ENCODE results near the gene ECEL1. TPM values are rescaled to one million over a fixed set of nuclear protein-coding genes. Genes with fewer than 3 reads are reported as not detected.

Gene ECEL1
- total RNA-seq, 2 donors from 2014 or later = 1.6 to 4.6 TPM

- H3K27me3 ChIP-seq (ENCODE audit: control insufficient read depth, insufficient read depth, low read length, poor library complexity, severe bottlenecking) = no peaks in the 10 kb centered on the region
- H3K27ac ChIP-seq (ENCODE audit: low read depth, low read length) = no peak overlapping the region
- no peaks in the 10 kb centered on the region for H3K36me3 ChIP-seq (ENCODE audit: control insufficient read depth, insufficient read depth, low read length)
- H3K9ac ChIP-seq (ENCODE audit: extremely low read depth, low read length, poor library complexity, severe bottlenecking) = no peak overlapping the region
- DNase-seq = no peak
- TF ChIP-seq, protein P1, sequence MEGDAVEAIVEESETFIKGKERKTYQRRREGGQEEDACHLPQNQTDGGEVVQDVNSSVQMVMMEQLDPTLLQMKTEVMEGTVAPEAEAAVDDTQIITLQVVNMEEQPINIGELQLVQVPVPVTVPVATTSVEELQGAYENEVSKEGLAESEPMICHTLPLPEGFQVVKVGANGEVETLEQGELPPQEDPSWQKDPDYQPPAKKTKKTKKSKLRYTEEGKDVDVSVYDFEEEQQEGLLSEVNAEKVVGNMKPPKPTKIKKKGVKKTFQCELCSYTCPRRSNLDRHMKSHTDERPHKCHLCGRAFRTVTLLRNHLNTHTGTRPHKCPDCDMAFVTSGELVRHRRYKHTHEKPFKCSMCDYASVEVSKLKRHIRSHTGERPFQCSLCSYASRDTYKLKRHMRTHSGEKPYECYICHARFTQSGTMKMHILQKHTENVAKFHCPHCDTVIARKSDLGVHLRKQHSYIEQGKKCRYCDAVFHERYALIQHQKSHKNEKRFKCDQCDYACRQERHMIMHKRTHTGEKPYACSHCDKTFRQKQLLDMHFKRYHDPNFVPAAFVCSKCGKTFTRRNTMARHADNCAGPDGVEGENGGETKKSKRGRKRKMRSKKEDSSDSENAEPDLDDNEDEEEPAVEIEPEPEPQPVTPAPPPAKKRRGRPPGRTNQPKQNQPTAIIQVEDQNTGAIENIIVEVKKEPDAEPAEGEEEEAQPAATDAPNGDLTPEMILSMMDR (conservative IDR thresholded peaks at IDR 0.05) = no peak
- no peak overlapping the region for H3K27ac Mint-ChIP-seq
- peaks cover 11% of the 10 kb centered on the region for H3K27me3 Mint-ChIP-seq (ENCODE audit: insufficient read depth)
- H3K4me3 ChIP-seq (ENCODE audit: low read length) = no peak overlapping the region
- H3K36me3 Mint-ChIP-seq (ENCODE audit: low read depth) = no peaks in the 10 kb centered on the region
- no peak overlapping the region for H3K4me3 Mint-ChIP-seq
- no peaks in the 10 kb centered on the region for H3K9me3 Mint-ChIP-seq
- WGBS, 2 experiments (ENCODE audit: insufficient coverage in 1 of 2, insufficient read length in 1 of 2) = 93 to 94% methylated on average over 14 to 16 of the region's 16 CpGs
- H3K4me1 ChIP-seq (ENCODE audit: control insufficient read depth, insufficient read depth, low read length) = no peaks in the 10 kb centered on the region
- no peaks in the 10 kb centered on the region for H3K9me3 ChIP-seq (ENCODE audit: control insufficient read depth, low read length)
- peaks cover 11% of the 10 kb centered on the region for H3K4me1 Mint-ChIP-seq
Observed at GRCh38 chr2:232431705-232432590, 55.7 kb downstream of the ECEL1 start.

Other genes with a start within 250 kb of the ECEL1 start
- gene ALPP, start 109.1 kb downstream of the ECEL1 start, total RNA-seq = not detected
- gene ALPG, start 81.0 kb downstream of the ECEL1 start, total RNA-seq = not detected
- gene ALPI, start 31.7 kb downstream of the ECEL1 start, total RNA-seq = not detected
- gene PRSS56, start 32.6 kb upstream of the ECEL1 start, total RNA-seq = not detected
- gene CHRND, start 38.3 kb upstream of the ECEL1 start, total RNA-seq = under 1 TPM in 1 of 2 donors, not detected in 1; 0.11 TPM
- not detected for gene CHRNG, start 51.9 kb upstream of the ECEL1 start, total RNA-seq
- 1 to 10 TPM; 6.5 to 6.7 TPM for gene TIGD1, start 62.7 kb upstream of the ECEL1 start, total RNA-seq
- gene EIF4E2, start 62.9 kb upstream of the ECEL1 start, total RNA-seq = 100 to 1,000 TPM; 105 to 116 TPM
- gene EFHD1, start 145.8 kb upstream of the ECEL1 start, total RNA-seq = 10 to 100 TPM in 1 of 2 donors, 1 to 10 TPM in 1; 6.8 to 12.5 TPM
- 10 to 100 TPM; 62.5 to 72.3 TPM for gene GIGYF2, start 209.5 kb upstream of the ECEL1 start, total RNA-seq